Tibial artery (tissue), 4 donors: Measurements from ENCODE around the gene HPS4.
"Not testable (repeated sequence)": the region's sequence is repeated elsewhere in the genome, so short reads cannot be mapped to it uniquely, and the experiment has no call there.

Experiments
- DNase-seq, 2 donors: peaks; one replicate each; pipeline ENCODE4 v3.0.0-alpha.2; 2019
- H3K27ac ChIP-seq, 2 donors: fragments of 200-600 bp; sonication (generic) in 1 of 2; 1 replicate in 1 of 2; 2 replicates in 1 of 2; pipeline ENCODE4 v1.5.1; 2018 to 2019; ENCODE audit warnings: mild to moderate bottlenecking in 1 of 2
- H3K27me3 ChIP-seq, 2 donors: fragments of 200-600 bp; sonication (generic) in 1 of 2; one replicate each; pipeline versions ENCODE4 v1.5.1 to v1.6.0; 2016 to 2019
- H3K36me3 ChIP-seq, 3 donors: fragments of 200-600 bp; sonication (generic) in 2 of 3; one replicate each; pipeline ENCODE4 v1.5.1; 2016 to 2019; ENCODE audit warnings: mild to moderate bottlenecking in 2 of 3
- H3K4me1 ChIP-seq, 4 donors: fragments of 200-600 bp; sonication (generic) in 2 of 4; 1 replicate in 3 of 4; 2 replicates in 1 of 4; pipeline ENCODE4 v1.5.1; 2016 to 2019
- H3K4me3 ChIP-seq, 2 donors: fragments of 200-600 bp; sonication (generic) in 1 of 2; 1 replicate in 1 of 2; 2 replicates in 1 of 2; pipeline ENCODE4 v1.5.1; 2018 to 2019; ENCODE audit warnings: mild to moderate bottlenecking in 2 of 2
- H3K9me3 ChIP-seq, 3 donors: fragments of 200-600 bp; sonication (generic) in 1 of 3; one replicate each; pipeline ENCODE4 v1.5.1; 2016 to 2019
- intact Hi-C: fragments of 100-400 bp; cut with DNase I; formaldehyde crosslinking; loops from one replicate; pipeline ENCODE4 v1.15.0; 2023; ENCODE audit warnings: low total_unique reads
- TF ChIP-seq, protein P1 (sequence below), 2 experiments: fragments of 200-600 bp in 1 of 2; fragments of 450-650 bp in 1 of 2; IDR thresholded peaks; one replicate each; pipeline ENCODE4 v1.5.1; 2017 to 2019; ENCODE audit warnings: antibody characterized with exemption in 2 of 2, mild to moderate bottlenecking in 1 of 2, moderate library complexity in 1 of 2

HPS4 gene

GRCh38 chr22:26416670-26417276 lies 66.8 kb downstream of the HPS4 start:
- no peak overlapping the region for H3K4me3 ChIP-seq
- no peak overlapping the region for H3K27ac ChIP-seq
- peaks cover 0 to 40% of the 10 kb centered on the region in 2 donors for H3K27me3 ChIP-seq
- DNase-seq = no peak
- TF ChIP-seq, protein P1, sequence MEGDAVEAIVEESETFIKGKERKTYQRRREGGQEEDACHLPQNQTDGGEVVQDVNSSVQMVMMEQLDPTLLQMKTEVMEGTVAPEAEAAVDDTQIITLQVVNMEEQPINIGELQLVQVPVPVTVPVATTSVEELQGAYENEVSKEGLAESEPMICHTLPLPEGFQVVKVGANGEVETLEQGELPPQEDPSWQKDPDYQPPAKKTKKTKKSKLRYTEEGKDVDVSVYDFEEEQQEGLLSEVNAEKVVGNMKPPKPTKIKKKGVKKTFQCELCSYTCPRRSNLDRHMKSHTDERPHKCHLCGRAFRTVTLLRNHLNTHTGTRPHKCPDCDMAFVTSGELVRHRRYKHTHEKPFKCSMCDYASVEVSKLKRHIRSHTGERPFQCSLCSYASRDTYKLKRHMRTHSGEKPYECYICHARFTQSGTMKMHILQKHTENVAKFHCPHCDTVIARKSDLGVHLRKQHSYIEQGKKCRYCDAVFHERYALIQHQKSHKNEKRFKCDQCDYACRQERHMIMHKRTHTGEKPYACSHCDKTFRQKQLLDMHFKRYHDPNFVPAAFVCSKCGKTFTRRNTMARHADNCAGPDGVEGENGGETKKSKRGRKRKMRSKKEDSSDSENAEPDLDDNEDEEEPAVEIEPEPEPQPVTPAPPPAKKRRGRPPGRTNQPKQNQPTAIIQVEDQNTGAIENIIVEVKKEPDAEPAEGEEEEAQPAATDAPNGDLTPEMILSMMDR (IDR thresholded peaks at IDR 0.05) = no peak
- H3K4me1 ChIP-seq = no peaks in the 10 kb centered on the region
- no peaks in the 10 kb centered on the region for H3K36me3 ChIP-seq
- intact Hi-C loops = no loop called here
- no peaks in the 10 kb centered on the region for H3K9me3 ChIP-seq

DNA sequence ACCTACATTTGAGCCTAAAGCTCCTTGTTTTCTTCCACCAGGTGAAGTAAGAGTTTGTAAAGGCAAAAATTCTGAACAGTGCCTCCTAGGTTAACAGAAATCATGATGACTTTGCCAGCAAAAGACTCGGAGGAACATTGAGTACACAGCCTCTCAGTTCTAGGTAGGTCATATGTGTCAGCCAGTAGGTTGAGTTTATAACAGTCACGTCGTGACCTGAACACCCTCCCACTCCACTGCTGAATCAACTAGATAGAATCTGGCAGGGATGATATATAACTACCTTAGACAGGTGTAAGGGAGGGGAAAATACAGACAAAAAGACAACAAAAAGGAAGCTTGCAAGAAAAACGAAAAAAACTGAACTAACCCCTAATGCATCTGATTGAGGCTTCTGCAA lies 67.3 kb downstream of the HPS4 start:
- TF ChIP-seq, protein P1 (IDR thresholded peaks at IDR 0.05) = no peak
- Histone ChIP-seq H3K4me3 (no peak overlapping the region), H3K36me3 (no peaks in the 10 kb centered on the region), H3K4me1 (no peaks in the 10 kb centered on the region), H3K9me3 (no peaks in the 10 kb centered on the region), H3K27me3 (peaks cover 0 to 42% of the 10 kb centered on the region in 2 donors), H3K27ac (no peak overlapping the region)
- DNase-seq = no peak
- intact Hi-C loops = no loop called here

GRCh38 chr22:26414347-26414746 lies 69.2 kb downstream of the HPS4 start:
- H3K9me3 ChIP-seq = no peaks in the 10 kb centered on the region
- H3K27ac ChIP-seq = no peak overlapping the region
- H3K36me3 ChIP-seq = no peaks in the 10 kb centered on the region
- intact Hi-C loops = no loop called here
- no peak overlapping the region for H3K4me3 ChIP-seq
- DNase-seq = no peak
- H3K27me3 ChIP-seq = peaks cover 0 to 49% of the 10 kb centered on the region in 2 donors
- TF ChIP-seq, protein P1 (IDR thresholded peaks at IDR 0.05) = no peak
- no peaks in the 10 kb centered on the region for H3K4me1 ChIP-seq

- no peaks in the 10 kb centered on the region for H3K9me3 ChIP-seq
- TF ChIP-seq, protein P1 (IDR thresholded peaks at IDR 0.05) = no peak
- no peak overlapping the region for H3K4me3 ChIP-seq
- intact Hi-C loops = no loop called here
- no peaks in the 10 kb centered on the region for H3K4me1 ChIP-seq
- H3K27ac ChIP-seq = no peak overlapping the region
- peaks cover 0 to 40% of the 10 kb centered on the region in 2 donors for H3K27me3 ChIP-seq
- DNase-seq = no peak
- no peaks in the 10 kb centered on the region for H3K36me3 ChIP-seq
These were observed 73.2 kb downstream of the HPS4 start for GRCh38 chr22:26410386-26410785.

GRCh38 chr22:26409719-26410335 lies 73.8 kb downstream of the HPS4 start:
- TF ChIP-seq, protein P1 (IDR thresholded peaks at IDR 0.05) = no peak
- H3K27ac ChIP-seq = no peak overlapping the region
- DNase-seq = no peak
- intact Hi-C loops = no loop called here
- no peaks in the 10 kb centered on the region for H3K4me1 ChIP-seq
- H3K9me3 ChIP-seq = no peaks in the 10 kb centered on the region
- no peaks in the 10 kb centered on the region for H3K36me3 ChIP-seq
- peaks cover 0 to 39% of the 10 kb centered on the region in 2 donors for H3K27me3 ChIP-seq
- no peak overlapping the region for H3K4me3 ChIP-seq

- H3K27ac ChIP-seq, intact Hi-C loops, H3K4me1 ChIP-seq, DNase-seq, H3K36me3 ChIP-seq, H3K9me3 ChIP-seq, H3K4me3 ChIP-seq: not testable (repeated sequence)
- peaks cover 0 to 37% of the 10 kb centered on the region in 2 donors for H3K27me3 ChIP-seq
These were observed 74.9 kb downstream of the HPS4 start for GRCh38 chr22:26408562-26409220.
